ENCODE results near the gene SLC25A38.
"Not testable (repeated sequence)": the region's sequence is repeated elsewhere in the genome, so short reads cannot be mapped to it uniquely, and the experiment has no call there.

Gene SLC25A38

GRCh38 chr3:39383045-39383880 lies at the start of gene SLC25A38:
SLC25A38 (plus strand) TSS chr3:39383370; CDS start chr3:39383725, 355 bp downstream.
- peak within 1 kb of the TSS; percentile 76 for H3K4me3 ChIP-seq (ENCODE audit: low read depth, low read length)
- peak; percentile 72 for DNase-seq (ENCODE audit: low read depth)

- no peak overlapping the region for H3K4me3 ChIP-seq (ENCODE audit: low read depth, low read length)
- no peak for DNase-seq (ENCODE audit: low read depth)
These were observed 49.6 kb upstream of the SLC25A38 start for GRCh38 chr3:39333607-39334006.

GRCh38 chr3:39334205-39334604 lies 49.0 kb upstream of the SLC25A38 start:
- no peak overlapping the region for H3K4me3 ChIP-seq (ENCODE audit: low read depth, low read length)
- no peak for DNase-seq (ENCODE audit: low read depth)

GRCh38 chr3:39338201-39338600 lies 45.0 kb upstream of the SLC25A38 start:
- DNase-seq (ENCODE audit: low read depth) = no peak
- no peak overlapping the region for H3K4me3 ChIP-seq (ENCODE audit: low read depth, low read length)

DNA sequence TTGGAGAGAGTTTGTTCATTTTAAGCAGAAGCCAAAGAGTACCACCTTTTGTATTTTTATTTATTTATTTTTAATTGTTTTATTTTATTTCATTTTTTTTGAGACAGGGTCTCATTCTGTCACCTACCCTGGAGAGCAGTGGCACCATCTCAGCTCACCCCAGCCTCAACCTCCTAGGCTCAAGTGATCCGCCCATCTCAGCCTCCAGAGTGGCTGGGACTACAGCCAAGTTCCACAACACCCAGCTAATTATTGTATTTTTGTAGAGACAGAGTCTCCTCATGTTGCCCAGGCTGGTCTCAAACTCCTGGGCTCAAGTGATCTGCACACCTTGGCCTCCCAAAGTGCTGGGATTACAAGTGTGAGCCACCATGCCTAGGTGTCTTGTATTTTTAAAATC lies 44.1 kb upstream of the SLC25A38 start:
- H3K4me3 ChIP-seq (ENCODE audit: low read depth, low read length) = no peak overlapping the region
- DNase-seq (ENCODE audit: low read depth) = no peak

DNA sequence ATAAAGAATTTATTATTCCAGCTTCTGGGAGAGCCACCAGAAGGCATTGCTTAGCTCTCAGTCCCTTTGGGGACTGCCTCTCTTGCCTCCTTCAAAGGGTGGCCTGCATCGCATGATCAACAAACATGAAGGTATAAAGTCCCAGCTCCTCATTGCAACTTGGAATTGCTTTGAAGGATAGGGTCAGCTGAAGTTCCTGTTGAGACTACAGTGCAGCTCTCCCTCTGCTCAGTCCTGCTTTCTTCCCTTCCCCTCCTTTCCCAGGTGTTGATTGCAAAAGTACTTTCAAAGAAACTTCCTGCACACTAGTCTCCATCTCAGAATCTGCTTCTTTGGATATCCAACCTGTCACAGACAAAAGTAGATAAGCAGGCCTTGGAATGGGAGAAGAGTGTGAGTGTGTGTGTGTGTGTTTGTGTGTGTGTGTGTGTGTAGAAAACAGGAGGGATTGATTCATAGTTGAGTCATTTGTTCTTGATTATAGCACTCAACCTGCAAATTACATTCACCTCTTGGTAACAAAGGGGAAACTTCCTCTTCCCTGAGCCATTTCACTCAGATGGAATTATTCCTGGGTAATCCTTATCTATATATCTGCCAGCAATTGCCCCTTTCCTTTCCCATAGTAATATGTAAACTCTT lies 40.0 kb upstream of the SLC25A38 start:
- no peak overlapping the region for H3K4me3 ChIP-seq (ENCODE audit: low read depth, low read length)
- DNase-seq (ENCODE audit: low read depth) = no peak

DNA sequence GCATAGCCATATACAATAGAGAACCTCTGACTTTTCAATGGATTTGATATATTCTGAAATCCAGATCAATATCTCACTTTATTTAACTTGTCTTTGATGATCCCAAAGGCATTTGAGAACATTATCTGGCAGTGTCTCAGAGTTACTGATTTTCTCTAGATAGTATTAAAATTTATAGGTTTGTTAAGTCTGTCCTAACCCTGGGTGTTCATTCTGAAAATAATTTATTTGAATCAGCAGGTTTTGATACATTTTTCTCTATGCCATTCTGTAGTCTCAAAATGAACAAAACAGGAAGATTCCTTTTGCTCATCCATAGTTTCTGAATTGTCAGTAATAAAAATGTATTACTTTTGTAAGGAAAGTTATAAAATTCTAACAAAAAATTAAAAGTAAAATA lies 39.4 kb upstream of the SLC25A38 start:
- no peak for DNase-seq (ENCODE audit: low read depth)
- H3K4me3 ChIP-seq (ENCODE audit: low read depth, low read length) = no peak overlapping the region

DNA sequence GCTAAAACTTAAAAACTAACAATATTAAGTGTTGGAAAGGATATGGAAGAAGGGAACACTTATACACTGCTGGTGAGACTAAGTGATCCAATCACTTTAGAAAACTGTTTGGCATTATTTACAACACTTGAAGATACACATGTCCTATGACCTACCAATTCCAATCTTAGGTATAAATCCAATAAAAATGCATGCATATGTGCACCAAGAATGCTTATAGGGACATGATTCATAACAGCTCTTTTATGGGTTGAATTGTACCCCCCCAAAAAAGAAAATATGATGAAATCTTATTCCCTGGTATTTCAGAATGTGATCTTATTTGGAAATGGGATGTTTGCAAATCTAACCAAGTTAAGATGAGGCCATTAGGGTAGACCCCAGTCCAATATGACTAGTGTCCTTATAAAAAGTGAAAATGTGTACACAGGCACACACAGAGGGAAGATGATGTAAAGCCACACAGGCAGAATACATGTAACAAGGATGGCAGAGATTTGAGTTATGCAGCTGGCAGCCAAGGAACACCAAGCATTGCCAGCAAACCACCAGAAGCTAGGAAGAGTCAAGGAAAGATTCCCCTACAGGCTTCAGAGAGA lies 38.3 kb upstream of the SLC25A38 start:
- DNase-seq (ENCODE audit: low read depth) = no peak
- no peak overlapping the region for H3K4me3 ChIP-seq (ENCODE audit: low read depth, low read length)

DNA sequence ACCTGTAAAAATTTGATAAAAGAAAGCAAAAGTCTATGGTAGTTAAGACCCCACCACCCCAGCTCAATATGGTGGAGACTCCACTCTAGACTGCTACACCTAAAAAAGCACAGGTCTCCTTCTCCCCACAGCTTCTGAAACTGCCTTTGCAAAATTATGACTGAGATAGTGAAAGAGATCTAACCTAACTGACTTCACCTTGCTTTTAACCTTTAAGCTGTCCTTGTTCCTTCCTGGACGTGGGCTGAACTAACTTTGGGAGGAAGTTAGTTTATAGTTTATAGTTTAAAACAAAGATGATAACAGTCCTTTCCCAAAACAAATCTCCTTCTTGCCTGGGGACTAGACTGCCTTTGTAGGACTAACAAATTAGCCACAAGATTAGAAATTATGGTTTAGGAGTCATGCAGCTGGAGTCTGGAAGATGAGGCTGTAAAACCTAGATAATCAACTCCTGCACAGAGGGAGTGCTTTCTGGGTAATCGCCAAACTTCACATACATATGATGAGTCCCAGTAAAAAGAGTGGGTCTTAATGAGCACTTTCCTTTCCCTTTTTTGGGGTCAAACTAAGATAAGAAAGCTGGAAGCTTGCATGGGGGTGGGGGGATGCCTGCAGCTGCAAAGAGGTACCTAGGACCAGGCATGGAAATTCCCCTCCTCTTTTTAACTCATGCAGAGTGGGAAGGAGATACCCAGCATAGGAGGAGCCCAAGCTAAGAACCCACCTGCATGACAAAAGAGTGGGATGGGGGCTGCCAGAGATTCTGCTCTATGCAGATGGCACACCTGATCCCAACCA lies 36.2 kb upstream of the SLC25A38 start:
- no peak overlapping the region for H3K4me3 ChIP-seq (ENCODE audit: low read depth, low read length)
- no peak for DNase-seq (ENCODE audit: low read depth)

- DNase-seq (ENCODE audit: low read depth) = no peak
- H3K4me3 ChIP-seq (ENCODE audit: low read depth, low read length) = no peak overlapping the region
These were observed 35.6 kb upstream of the SLC25A38 start for GRCh38 chr3:39347586-39347876.

- no peak overlapping the region for H3K4me3 ChIP-seq (ENCODE audit: low read depth, low read length)
- DNase-seq (ENCODE audit: low read depth) = no peak
These were observed 34.1 kb upstream of the SLC25A38 start for GRCh38 chr3:39349080-39349479.

- no peak overlapping the region for H3K4me3 ChIP-seq (ENCODE audit: low read depth, low read length)
- DNase-seq (ENCODE audit: low read depth) = no peak
These were observed 32.5 kb upstream of the SLC25A38 start for GRCh38 chr3:39350714-39351113.

- not testable (repeated sequence) for DNase-seq (ENCODE audit: low read depth); H3K4me3 ChIP-seq (ENCODE audit: low read depth, low read length)
These were observed 32.0 kb upstream of the SLC25A38 start for GRCh38 chr3:39351134-39351533.

DNA sequence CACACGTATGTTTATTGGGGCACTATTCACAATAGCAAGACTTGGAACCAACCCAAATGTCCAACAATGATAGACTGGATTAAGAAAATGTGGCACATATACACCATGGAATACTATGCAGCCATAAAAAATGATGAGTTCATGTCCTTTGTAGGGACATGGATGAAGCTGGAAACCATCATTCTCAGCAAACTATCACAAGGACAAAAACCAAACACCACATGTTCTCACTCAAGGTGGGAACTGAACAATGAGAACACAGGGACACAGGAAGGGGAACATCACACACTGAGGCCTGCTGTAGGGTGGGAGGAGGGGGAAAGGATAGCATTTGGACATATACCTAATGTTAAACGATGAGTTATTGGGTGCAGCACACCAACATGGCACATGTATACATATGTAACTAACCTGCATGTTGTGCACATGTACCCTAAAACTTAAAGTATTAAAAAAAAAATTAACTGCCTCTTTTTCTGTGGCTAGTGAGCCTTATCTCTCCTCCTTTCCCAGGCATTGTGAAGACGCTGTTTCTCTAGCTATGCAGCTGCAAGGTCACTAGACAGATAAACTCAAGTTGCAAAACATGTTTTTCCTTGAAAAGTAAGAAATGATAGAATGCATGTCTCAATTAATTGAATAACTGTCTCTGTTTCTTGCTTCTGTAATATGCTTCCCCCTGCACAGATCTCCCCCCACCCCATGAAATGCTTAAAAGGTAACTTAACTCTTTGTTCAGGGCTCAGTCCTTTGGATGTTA lies 29.8 kb upstream of the SLC25A38 start:
- not testable (repeated sequence) for DNase-seq (ENCODE audit: low read depth); H3K4me3 ChIP-seq (ENCODE audit: low read depth, low read length)

GRCh38 chr3:39358333-39358732 lies 24.8 kb upstream of the SLC25A38 start:
- no peak for DNase-seq (ENCODE audit: low read depth)
- no peak overlapping the region for H3K4me3 ChIP-seq (ENCODE audit: low read depth, low read length)

DNA sequence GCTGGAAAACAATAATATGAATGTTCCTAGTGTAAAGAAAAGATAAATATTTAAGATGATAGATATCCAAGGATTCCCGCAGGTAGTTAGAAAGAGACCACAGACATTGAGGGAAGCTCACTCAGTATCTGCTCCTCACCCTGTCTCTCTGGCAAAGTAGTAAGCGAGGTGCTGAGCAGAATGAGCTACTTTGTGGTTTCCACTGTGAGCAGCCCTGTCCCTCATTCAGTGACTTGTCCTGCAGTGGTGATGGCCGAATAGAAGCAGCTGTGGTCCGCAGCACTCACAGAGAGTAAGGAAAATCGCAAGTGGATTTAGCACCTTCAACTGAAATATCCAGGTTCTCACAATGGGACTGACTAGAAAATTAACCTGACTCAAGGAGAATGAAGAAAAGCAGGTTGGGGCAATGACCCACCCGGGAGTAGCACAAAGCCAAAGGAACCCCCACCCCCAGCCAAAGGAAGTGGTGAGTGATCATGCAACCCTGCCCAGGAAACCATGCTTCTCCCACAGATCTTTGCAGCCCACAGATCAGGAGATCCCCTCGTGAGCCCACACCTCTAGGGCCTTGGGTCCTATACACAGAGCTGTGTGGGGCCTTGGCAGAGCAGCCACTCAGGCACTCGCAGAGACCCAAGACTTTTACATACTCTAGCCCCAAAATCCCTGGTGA lies 21.8 kb upstream of the SLC25A38 start:
- DNase-seq (ENCODE audit: low read depth) = no peak
- no peak overlapping the region for H3K4me3 ChIP-seq (ENCODE audit: low read depth, low read length)

DNA sequence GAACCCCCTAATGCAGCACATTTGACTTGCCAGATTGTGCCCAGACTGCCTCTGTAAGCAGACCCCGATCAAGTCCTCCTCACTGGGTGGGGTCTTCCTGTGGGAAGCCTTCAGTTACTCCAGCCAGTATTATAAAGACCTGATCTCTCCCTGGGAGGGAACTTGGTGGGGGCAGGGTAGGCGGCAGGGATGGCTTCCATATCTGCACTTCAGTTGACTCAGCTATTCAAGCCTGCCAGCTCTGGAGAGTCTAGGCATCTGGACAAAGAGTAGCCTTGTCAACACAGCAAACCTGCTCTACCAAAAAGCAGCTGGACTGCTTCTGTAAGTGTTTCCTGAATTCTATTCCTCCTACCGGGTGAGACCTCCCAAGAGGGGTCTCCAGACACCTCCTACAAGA lies 21.0 kb upstream of the SLC25A38 start:
- no peak for DNase-seq (ENCODE audit: low read depth)
- no peak overlapping the region for H3K4me3 ChIP-seq (ENCODE audit: low read depth, low read length)

DNA sequence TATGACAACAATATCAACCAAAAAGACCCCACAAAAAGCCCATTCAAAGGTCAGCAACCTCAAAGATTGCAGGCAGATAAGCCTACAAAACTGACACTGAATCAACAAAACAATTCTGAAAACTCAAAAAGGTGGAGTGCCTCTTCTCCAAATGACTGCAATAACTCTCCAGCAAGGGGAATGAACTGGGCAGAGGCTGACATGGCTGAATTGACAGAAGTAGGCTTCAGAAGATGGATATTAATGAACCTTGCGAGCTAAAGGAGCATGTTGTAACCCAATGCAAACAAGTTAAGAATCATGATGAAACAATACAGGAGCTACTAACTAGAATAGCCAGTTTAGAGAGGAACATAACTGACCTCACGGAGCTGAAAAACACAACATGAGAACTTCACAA lies 20.4 kb upstream of the SLC25A38 start:
- H3K4me3 ChIP-seq (ENCODE audit: low read depth, low read length) = no peak overlapping the region
- DNase-seq (ENCODE audit: low read depth) = no peak

- not testable (repeated sequence) for DNase-seq (ENCODE audit: low read depth); H3K4me3 ChIP-seq (ENCODE audit: low read depth, low read length)
These were observed 12.7 kb upstream of the SLC25A38 start for GRCh38 chr3:39370450-39370849.
